WTC11 (cell line): ENCODE results near the gene SERTAD3.

Experiments
- CTCF ChIP-seq: fragments of 200-600 bp; IDR thresholded peaks from 2 replicates; pipeline ENCODE4 v1.8.0; 2022; ENCODE audit warnings: antibody characterized with exemption
- MAX ChIP-seq: sonication (generic); formaldehyde crosslinking; IDR thresholded peaks from 2 replicates; pipeline ENCODE4 v1.8.0; 2022; ENCODE audit warnings: mild to moderate bottlenecking, missing genetic modification reagents
- NFYB ChIP-seq: sonication (generic); formaldehyde crosslinking; conservative IDR thresholded peaks from 2 replicates; pipeline ENCODE4 v1.8.0; 2022; ENCODE audit warnings: low read depth, missing genetic modification reagents
- SP1 ChIP-seq: sonication (generic); formaldehyde crosslinking; conservative IDR thresholded peaks from 2 replicates; pipeline ENCODE4 v1.8.1; 2022; ENCODE audit warnings: missing genetic modification reagents
- TF ChIP-seq, protein P1 (sequence below): sonication (generic); formaldehyde crosslinking; IDR thresholded peaks from 2 replicates; pipeline ENCODE4 v1.8.1; 2023; ENCODE audit warnings: mild to moderate bottlenecking, missing genetic modification reagents

DNA sequence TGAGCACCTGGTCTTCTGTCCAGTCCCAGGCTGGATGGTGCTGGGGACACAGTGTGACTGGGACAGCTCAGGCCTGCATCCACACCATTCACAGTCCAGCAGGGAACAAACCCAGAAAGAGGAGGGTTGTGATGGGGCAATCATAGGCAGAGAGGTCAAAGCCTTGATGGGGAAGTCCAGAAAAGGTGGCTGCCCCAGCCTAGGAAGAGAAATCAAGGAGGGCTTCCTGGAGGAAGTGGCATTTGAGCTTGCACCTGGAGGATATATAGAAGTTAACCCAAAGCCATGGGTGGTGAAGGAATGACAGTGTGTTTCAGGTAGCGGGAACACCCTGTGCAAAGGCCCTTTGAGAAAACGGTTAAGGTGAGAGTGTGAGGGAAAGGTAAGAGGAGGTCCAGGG is 28.4 kb downstream of the SERTAD3 start:
- no peak for TF ChIP-seq SP1 (CRISPR knock-in tag)
- TF ChIP-seq CTCF, result no peak
- no peak for TF ChIP-seq NFYB (CRISPR knock-in tag)
- TF ChIP-seq, protein P1, sequence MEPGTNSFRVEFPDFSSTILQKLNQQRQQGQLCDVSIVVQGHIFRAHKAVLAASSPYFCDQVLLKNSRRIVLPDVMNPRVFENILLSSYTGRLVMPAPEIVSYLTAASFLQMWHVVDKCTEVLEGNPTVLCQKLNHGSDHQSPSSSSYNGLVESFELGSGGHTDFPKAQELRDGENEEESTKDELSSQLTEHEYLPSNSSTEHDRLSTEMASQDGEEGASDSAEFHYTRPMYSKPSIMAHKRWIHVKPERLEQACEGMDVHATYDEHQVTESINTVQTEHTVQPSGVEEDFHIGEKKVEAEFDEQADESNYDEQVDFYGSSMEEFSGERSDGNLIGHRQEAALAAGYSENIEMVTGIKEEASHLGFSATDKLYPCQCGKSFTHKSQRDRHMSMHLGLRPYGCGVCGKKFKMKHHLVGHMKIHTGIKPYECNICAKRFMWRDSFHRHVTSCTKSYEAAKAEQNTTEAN (CRISPR knock-in tag), result no peak
- no peak for TF ChIP-seq MAX (CRISPR knock-in tag)
